DMS53 treated with DMSO at 0.1 percent for 48 hours (cell line): ENCODE data around the gene HACD2.

Experiments
- DNase-seq: peaks from one replicate; lab custom pipeline; 2025; ENCODE audit not compliant: unreplicated experiment; lab: John Stamatoyannopoulos, UW

HACD2 gene

DNA sequence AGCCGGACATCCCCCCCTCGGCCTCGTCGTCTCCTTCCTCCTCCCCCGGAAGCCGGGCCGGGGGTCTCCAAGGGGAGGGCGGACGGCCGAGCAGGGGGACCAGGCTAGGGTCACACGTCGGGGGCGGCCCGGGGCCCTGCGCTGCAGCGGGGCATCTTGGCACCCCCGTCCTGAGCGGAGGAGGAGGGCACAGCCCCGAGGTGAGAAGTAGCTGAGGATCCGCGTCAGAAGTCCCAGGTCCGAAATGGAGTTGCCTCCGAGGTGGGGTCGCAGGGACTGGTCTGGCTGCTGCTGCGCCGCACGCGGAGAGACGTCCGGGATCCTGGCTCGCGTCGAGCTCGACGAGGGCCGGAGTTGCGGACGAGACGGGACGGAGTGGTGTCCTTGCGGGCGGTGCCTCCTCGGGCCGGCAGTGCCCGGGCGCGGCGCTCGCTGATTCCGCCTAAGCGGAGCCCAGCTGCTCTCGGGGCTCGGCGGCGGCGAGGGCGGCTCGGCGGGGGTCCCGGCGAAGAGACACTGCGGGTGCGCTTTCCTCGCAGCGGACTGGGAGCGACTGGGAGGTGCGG is 136.2 kb downstream of the HACD2 start, which contains the start of gene ADCY5:
Gene ADCY5 (minus strand): TSS at position 555 of the 566 bp plus-strand sequence. CDS start 545 bp downstream, at position 10.
- no peak for DNase-seq

DNA sequence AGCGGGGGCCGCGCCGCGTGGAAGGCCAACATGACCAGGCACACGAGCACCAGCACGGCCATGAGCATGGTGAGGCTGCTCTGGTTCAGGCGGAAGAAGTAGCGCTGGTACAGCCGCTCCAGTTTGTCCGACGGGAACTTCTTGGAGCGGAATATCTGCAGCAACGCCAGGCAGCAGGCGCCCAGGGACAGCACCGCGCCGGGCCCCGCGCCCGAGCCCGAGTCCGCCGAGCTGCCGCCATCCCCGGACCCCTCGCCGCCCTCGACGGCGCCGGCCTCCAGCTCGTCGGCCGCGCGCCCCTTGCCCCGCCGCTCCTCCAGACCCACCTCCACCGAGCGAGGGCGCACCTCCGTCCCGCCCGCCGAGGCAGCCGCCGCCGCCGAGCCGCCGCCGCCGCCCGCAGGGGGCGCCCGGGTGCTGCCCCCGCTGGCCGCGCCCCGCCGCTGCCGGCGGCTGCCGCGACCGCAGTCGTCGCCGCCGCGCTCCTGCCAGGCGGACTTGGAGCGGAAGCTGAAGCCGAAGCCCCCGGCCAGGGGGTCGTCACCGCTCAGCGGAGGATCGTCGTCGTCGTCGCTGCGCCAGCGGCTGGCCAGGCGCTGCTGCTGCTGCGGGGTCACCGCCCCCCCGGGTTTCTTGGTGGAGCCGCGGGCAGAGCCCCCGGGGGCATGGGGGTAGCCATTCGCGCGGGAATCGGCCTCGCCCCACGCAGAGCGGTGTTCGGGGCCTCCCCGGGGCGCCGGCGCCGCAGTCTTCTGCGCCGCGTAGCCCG is 136.9 kb downstream of the HACD2 start:
- no peak for DNase-seq

DNA sequence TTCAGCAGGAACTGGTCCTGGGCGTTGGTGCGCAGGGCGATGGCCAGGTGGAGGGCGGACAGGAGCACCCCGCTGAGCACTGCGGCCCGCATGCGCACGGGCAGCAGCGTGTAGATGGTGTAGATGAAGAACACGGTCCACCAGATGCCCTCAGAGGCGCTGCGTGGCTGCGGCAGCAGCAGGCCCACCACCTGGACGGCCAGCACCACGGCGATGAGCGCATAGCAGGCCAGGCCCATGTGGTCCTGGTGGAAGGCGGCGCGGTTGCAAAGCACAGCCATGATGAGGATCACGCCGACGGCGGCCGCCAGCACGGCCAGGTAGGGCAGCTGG is 137.5 kb downstream of the HACD2 start:
- no peak for DNase-seq

DNA sequence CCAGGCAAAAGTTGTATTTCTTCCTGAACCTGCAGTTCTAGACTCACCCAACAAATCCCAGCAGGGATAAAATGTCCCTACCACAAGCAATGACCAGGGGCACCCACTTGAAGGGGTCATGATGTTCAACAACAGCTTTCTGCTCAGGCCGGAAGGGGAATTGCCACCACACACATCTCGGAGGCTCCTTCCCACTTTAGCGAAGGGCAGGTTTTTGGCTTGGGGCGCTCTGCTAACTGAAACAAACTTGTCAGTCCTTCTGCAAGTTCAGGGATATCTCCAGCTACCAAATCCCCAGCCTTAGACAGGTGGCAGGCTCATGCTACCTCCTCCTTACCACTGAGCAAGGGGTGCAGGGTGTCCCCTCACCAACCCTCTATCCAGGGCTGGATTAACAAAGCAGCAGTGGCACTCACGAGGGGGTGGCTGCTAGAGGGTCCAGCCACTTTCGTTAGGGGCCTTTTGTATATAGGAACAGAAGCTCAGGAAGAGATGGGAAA is 138.2 kb downstream of the HACD2 start:
- no peak for DNase-seq

DNA sequence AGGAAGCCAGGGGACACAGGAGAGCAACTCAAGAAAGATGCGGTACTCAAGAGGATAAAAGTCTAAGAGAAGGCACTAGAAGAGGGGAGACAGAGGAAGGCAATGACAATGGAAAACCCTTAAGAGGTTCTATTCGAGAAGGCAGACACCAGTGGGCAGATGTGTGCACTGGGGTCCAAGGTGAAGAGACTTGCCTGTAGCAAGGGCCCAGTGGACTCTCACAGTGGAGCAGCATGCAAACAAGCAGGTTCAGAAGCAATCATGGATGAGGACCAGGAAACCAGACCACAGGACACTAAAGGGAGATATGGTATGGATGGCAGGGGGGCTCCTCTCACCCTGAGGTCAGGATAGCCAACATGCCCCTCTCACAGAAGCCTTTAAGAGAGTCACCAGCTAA is 138.6 kb downstream of the HACD2 start:
- DNase-seq, result no peak

DNA sequence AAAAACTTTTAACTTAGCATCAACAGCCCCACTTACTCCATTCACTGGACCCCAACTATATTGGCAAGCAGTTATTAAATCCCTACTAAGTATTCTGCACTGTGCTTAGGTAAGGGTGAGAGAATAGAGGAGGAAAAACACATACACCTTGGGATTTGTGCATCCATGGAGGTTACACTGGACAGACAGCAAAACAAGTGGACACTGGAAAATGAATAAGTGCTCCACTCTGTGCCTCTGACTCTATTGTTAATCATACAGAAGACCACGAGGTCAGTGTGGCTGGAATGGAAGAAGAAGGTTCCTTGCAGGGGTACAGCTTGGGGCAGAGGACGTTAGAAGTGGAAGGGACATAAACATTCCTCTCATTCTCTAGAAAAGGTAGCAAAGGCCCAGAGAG is 139.2 kb downstream of the HACD2 start:
- no peak for DNase-seq

DNA sequence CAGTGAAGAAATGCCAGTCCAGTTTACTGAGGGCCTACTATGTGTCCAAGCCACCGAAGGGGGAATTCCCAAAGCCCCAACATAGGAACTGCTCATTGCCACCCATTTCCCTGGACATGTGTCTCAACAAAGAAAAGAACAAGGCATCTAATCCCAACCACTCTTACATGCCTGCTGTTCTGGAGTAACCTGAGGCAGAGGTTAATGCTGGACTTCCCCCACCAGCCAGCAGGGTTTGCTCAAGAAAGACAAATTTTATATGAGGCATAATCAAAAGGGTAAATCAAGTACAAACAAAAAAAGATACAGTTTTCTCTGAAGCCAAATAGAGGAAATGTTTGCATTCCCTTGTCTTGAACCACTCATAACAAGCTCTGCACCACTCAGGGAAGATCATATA is 140.1 kb downstream of the HACD2 start:
- no peak for DNase-seq

DNA sequence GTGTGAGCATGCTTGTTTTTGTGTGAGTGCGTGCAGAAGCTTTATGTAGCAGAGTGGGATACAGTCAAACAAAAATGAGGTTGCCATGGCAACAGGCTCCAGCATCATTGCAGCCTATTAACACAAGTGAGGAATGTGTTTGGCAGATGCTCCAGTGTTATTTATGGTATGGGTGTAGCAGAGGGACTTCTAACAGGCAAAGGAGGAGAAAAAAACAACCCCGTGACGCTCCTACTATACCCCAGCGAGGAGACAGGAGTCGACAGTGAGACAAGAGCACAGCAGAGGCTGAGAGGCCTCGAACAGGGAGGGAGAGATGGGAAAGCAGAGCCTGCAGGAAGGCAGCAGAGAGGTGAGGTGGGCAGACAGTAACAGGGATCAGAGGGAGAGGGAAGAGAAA is 140.8 kb downstream of the HACD2 start:
- DNase-seq, result no peak

DNA sequence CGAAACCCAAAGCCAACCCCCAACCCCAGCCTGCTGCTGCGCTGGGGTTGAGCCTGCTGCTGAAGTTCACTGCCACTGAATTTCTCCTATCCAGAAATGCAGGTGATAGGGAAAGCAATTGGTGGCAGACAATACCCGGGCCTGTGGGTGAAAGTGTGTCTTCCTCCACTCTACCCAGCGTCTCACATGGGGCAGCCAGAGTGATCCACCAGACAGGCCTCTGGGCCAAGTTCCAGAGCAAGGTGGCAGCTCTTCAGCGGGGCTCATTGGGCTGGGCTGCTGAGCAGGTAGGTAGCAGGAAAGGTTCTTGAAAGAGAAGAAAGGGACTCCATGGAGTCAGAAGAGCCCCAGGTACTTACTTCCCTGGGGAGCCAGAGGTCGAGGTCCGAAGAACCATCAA is 141.9 kb downstream of the HACD2 start:
- no peak for DNase-seq

DNA sequence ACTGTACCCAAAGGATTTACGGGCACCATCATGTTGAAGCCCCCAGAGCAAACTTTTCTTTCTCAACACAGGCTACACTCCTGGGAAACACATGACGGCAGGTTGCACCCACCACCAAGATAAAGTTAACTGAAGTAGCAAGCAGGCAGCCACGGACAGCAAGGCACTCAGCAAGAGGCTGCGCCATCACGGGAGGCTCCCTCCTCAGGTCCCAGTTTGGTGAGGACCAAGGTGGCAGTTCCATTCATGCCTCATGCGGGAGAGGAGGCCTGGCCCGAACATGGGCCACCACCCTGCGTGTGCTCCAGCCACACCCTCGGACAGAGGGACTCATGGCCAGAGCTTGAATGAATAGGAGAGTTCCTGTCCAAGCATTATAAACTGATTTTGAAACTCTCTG is 142.7 kb downstream of the HACD2 start:
- DNase-seq, result no peak
